Smooth muscle cell of the umbilical artery (primary cell): Measurements from ENCODE around the gene SLCO4A1. TPM values are rescaled to one million over a fixed set of nuclear protein-coding genes. Genes with fewer than 3 reads are reported as not detected.

Experiments
- total RNA-seq: library from RNA; depleted of rRNA; stranded (reverse); fragments of >200 nt; gene quantifications from 2 replicates; pipeline ENCODE4 v1.2.3, GENCODE V29; 2014

Gene SLCO4A1, protein sequence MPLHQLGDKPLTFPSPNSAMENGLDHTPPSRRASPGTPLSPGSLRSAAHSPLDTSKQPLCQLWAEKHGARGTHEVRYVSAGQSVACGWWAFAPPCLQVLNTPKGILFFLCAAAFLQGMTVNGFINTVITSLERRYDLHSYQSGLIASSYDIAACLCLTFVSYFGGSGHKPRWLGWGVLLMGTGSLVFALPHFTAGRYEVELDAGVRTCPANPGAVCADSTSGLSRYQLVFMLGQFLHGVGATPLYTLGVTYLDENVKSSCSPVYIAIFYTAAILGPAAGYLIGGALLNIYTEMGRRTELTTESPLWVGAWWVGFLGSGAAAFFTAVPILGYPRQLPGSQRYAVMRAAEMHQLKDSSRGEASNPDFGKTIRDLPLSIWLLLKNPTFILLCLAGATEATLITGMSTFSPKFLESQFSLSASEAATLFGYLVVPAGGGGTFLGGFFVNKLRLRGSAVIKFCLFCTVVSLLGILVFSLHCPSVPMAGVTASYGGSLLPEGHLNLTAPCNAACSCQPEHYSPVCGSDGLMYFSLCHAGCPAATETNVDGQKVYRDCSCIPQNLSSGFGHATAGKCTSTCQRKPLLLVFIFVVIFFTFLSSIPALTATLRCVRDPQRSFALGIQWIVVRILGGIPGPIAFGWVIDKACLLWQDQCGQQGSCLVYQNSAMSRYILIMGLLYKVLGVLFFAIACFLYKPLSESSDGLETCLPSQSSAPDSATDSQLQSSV
- under 0.01 and 1.5 TPM in 2 replicates for total RNA-seq

GRCh38 chr20:62642051-62642665 is at the start of gene SLCO4A1:
Gene SLCO4A1 (plus strand): TSS chr20:62642503. CDS start chr20:62656455, 13,952 bp downstream.

GRCh38 chr20:62708591-62709536 is 66.6 kb downstream of the SLCO4A1 start, which contains the start of gene NTSR1:
Gene NTSR1 (plus strand): TSS chr20:62708836. CDS start chr20:62709208, 372 bp downstream.

Other genes starting within 250 kb of the SLCO4A1 start
- gene CABLES2, start 235.2 kb upstream of the SLCO4A1 start, total RNA-seq: 2.4 TPM in 2 replicates
- gene RBBP8NL, start 215.0 kb upstream of the SLCO4A1 start, total RNA-seq: not detected in 2 replicates
- not detected in 2 replicates for gene GATA5, start 166.5 kb upstream of the SLCO4A1 start, total RNA-seq
- gene NTSR1, start 66.3 kb downstream of the SLCO4A1 start, total RNA-seq: under 0.01 and 1.9 TPM in 2 replicates
- gene MRGBP, start 154.0 kb downstream of the SLCO4A1 start, total RNA-seq: 17.5 and 19.3 TPM in 2 replicates
- 27.6 and 32.4 TPM in 2 replicates for gene OGFR, start 162.3 kb downstream of the SLCO4A1 start, total RNA-seq
- 0.30 TPM in 1 of 2 replicates, not detected in the other for gene COL9A3, start 174.5 kb downstream of the SLCO4A1 start, total RNA-seq
- gene TCFL5, start 219.3 kb downstream of the SLCO4A1 start, total RNA-seq: 20.1 and 27.6 TPM in 2 replicates